ENCODE results near the gene TRAPPC5.

DNA sequence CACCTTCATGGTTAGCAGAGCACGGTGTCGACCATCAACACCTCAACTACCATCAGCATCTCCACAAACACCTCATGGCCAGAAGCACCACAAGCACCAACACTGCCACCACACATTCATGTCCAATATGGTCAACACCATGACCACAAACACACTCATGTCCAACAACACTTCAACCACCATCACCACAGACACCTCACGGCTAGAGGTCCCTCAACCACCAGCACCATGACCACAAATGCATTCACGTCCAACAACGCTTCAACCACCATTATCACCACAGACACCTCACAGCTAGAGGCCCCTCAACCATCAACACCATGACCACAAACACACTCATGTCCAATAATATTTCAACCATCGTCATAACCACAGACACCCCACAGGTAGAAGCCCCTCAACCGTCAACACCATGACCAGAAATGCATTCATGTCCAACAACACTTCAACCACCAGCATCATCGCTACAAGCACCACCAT lies 10.2 kb downstream of the TRAPPC5 start:
- TF ChIP-seq, protein P1, sequence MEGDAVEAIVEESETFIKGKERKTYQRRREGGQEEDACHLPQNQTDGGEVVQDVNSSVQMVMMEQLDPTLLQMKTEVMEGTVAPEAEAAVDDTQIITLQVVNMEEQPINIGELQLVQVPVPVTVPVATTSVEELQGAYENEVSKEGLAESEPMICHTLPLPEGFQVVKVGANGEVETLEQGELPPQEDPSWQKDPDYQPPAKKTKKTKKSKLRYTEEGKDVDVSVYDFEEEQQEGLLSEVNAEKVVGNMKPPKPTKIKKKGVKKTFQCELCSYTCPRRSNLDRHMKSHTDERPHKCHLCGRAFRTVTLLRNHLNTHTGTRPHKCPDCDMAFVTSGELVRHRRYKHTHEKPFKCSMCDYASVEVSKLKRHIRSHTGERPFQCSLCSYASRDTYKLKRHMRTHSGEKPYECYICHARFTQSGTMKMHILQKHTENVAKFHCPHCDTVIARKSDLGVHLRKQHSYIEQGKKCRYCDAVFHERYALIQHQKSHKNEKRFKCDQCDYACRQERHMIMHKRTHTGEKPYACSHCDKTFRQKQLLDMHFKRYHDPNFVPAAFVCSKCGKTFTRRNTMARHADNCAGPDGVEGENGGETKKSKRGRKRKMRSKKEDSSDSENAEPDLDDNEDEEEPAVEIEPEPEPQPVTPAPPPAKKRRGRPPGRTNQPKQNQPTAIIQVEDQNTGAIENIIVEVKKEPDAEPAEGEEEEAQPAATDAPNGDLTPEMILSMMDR (conservative IDR thresholded peaks at IDR 0.05; ENCODE audit: low read depth, low read length) = no peak
- TF ChIP-seq EZH2 (IDR thresholded peaks at IDR 0.05; ENCODE audit: low read length, unreplicated experiment) = no peak
